Testis (tissue), 3 donors: ENCODE data around the gene SLC18A2. TPM values are rescaled to one million over a fixed set of nuclear protein-coding genes. Genes with fewer than 3 reads are reported as not detected.
A peak's percentile ranks its signal among the peaks of the same experiment; 100 is the strongest.

Experiments used
- DNase-seq: peaks from one replicate; pipeline ENCODE4 v3.0.0-alpha.2; 2019
- H3K27ac ChIP-seq, 2 donors: fragments of 200-600 bp; sonication (generic); one replicate each; pipeline ENCODE4 v1.5.1; 2019
- H3K27me3 ChIP-seq: fragments of 200-600 bp; sonication (generic); one replicate; pipeline ENCODE4 v1.5.1; 2019
- H3K36me3 ChIP-seq: fragments of 200-600 bp; sonication (generic); one replicate; pipeline ENCODE4 v1.5.1; 2017; ENCODE audit warnings: low read depth; ENCODE audit errors: missing control alignments
- H3K4me1 ChIP-seq: fragments of 200-600 bp; sonication (generic); one replicate; pipeline ENCODE4 v1.5.1; 2019
- H3K4me3 ChIP-seq, 2 donors: fragments of 200-600 bp; sonication (generic); one replicate each; pipeline ENCODE4 v1.5.1; 2017 to 2019
- H3K9me3 ChIP-seq: fragments of 200-600 bp; sonication (generic); one replicate; pipeline ENCODE4 v1.5.1; 2017
- POLR2A ChIP-seq: fragments of 450-650 bp; IDR thresholded peaks from one replicate; pipeline ENCODE4 v1.6.1; 2017; ENCODE audit warnings: antibody characterized with exemption, mild to moderate bottlenecking, moderate library complexity
- WGBS, 2 donors: methylation state at CpG; one replicate each; pipeline ENCODE4 v1.1.5; 2018; 5-methylcytosine and 5-hydroxymethylcytosine counted together
- intact Hi-C: fragments of 100-400 bp; cut with DNase I; formaldehyde crosslinking; loops from one replicate; pipeline ENCODE4 v1.15.1; 2023; ENCODE audit warnings: low total_unique reads
- polyA plus RNA-seq: library from polyadenylated mRNA; stranded (reverse); fragments of 350-450 nt; fragmentation: Illumina TruSeq; extraction: RNeasy Lipid Tissue Mini Kit (QIAGEN cat#74804); gene quantifications from one replicate; pipeline ENCODE4 v1.2.3, GENCODE V29; 2014; ENCODE audit warnings: low read depth, low replicate concordance; ENCODE audit not compliant: insufficient read depth
- total RNA-seq, 2 donors: library from RNA; depleted of rRNA; stranded (reverse); fragments of >200 nt; gene quantifications; one replicate each; pipeline ENCODE4 v1.2.3, GENCODE V29; 2016
- TF ChIP-seq, protein P1 (sequence below), 3 experiments: fragments of 450-650 bp in 2 of 3; fragments of 200-600 bp in 1 of 3; sonication (generic) in 1 of 3; IDR thresholded peaks; one replicate each; pipeline ENCODE4 v1.5.1; 2016 to 2019; ENCODE audit warnings: antibody characterized with exemption in 3 of 3, mild to moderate bottlenecking in 2 of 3, moderate library complexity in 1 of 3

Gene SLC18A2
- total and polyA plus RNA-seq, 3 donors from 2014 or later = 1.9 to 2.4 (median 2.0) TPM

DNA sequence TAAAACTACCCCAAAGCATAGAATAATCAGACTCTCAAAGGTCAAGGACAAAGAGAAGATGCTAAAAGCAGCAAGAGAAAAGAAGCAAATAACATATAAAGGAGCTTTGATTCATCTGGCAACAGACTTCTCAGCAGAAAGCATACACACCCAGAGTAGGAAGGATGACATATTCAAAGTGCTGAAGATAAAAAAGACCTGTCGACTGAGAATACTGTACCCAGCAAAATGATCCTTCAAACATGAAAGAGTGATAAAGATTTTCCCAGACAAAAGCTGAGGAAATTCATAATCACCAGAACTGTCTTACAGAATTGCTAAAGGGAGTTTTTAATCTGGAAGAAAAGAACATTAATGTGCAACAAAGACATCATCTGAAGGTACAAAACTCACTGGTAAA, 28.7 kb upstream of the SLC18A2 start:
- Histone ChIP-seq H3K9me3 (no peaks in the 10 kb centered on the region), H3K4me1 (peaks cover 3% of the 10 kb centered on the region), H3K36me3 (no peaks in the 10 kb centered on the region), H3K27me3 (no peaks in the 10 kb centered on the region), H3K27ac (no peak overlapping the region), H3K4me3 (no peak overlapping the region)
- no peak for TF ChIP-seq POLR2A
- TF ChIP-seq, protein P1, sequence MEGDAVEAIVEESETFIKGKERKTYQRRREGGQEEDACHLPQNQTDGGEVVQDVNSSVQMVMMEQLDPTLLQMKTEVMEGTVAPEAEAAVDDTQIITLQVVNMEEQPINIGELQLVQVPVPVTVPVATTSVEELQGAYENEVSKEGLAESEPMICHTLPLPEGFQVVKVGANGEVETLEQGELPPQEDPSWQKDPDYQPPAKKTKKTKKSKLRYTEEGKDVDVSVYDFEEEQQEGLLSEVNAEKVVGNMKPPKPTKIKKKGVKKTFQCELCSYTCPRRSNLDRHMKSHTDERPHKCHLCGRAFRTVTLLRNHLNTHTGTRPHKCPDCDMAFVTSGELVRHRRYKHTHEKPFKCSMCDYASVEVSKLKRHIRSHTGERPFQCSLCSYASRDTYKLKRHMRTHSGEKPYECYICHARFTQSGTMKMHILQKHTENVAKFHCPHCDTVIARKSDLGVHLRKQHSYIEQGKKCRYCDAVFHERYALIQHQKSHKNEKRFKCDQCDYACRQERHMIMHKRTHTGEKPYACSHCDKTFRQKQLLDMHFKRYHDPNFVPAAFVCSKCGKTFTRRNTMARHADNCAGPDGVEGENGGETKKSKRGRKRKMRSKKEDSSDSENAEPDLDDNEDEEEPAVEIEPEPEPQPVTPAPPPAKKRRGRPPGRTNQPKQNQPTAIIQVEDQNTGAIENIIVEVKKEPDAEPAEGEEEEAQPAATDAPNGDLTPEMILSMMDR (IDR thresholded peaks at IDR 0.05) = no peak
- WGBS, 2 donors = 78 to 82% methylated on average over 1 of the region's 1 CpG
- no peak for DNase-seq
- intact Hi-C loops = no loop called here

DNA sequence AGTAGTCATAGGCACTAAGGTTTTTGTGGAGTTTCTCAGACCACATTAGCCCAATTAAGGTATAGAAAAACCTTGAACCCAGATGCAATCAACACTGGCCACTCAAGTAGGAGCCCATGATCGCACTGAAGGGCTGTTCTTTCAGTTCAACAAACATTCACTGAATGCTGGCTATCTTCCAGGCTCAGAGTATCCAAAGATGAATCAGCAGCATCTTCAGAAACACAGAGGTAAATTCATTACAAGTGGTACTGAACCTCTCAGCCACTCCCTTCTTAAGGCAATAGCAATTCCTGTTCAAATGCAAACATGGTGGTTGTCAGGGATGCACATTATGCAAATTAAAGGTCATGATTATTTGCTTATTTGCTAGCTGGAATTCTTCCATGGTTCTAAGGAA, 26.5 kb upstream of the SLC18A2 start:
- TF ChIP-seq, protein P1 (IDR thresholded peaks at IDR 0.05) = no peak
- TF ChIP-seq POLR2A = no peak
- Histone ChIP-seq H3K4me3 (no peak overlapping the region), H3K27me3 (no peaks in the 10 kb centered on the region), H3K4me1 (peaks cover 3% of the 10 kb centered on the region), H3K36me3 (no peaks in the 10 kb centered on the region), H3K27ac (no peak overlapping the region), H3K9me3 (no peaks in the 10 kb centered on the region)
- intact Hi-C loops = no loop called here
- 63 to 64% methylated on average over 1 of the region's 1 CpG for WGBS, 2 donors
- no peak for DNase-seq

DNA sequence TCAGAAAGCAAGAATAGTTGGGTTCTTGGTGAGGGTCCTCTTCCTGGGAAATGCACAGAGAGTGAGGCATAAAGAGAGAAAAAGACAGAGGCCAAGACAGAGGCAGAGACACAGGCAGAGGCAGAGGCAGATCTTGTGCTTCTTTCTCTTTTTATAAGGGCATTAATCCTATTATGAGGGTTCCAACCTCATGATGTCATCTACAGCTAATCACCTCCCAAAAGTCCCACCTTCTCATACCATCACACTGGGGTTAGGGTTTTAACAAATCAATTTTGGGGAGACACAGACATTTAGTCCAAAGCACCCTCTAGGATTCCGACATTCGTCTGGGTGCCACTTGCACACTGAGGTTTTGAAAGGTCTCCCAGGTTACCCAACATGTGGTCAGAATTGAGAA, 25.8 kb upstream of the SLC18A2 start:
- TF ChIP-seq, protein P1 (IDR thresholded peaks at IDR 0.05) = no peak
- TF ChIP-seq POLR2A = no peak
- no peaks in the 10 kb centered on the region for H3K36me3 ChIP-seq
- no peaks in the 10 kb centered on the region for H3K9me3 ChIP-seq
- WGBS, 2 donors = 75 to 85% methylated on average over 2 of the region's 2 CpGs
- H3K27me3 ChIP-seq = no peaks in the 10 kb centered on the region
- H3K27ac ChIP-seq = no peak overlapping the region
- no peak overlapping the region for H3K4me3 ChIP-seq
- DNase-seq = no peak
- intact Hi-C loops = no loop called here
- peaks cover 3% of the 10 kb centered on the region for H3K4me1 ChIP-seq

DNA sequence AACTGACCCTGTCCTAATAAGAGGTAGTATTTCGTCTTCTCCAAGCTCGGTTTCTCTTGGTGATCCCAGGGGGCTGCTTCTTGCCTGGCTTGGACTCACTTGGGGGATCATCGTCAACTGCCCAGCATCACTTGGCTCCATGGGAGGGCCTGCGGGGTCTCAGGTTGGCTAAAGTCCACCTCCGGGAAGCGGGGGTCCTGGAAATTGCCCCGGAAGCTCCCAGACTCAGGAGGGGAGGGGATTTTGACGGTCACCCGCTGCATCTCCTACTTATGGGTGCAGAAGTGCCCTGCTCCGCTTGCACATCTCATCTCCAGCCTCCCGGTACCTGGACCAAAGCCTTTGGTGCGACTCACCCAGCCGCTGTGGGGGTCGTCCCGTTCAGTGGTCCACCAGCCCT, 24.9 kb upstream of the SLC18A2 start:
- intact Hi-C loops = no loop called here
- Histone ChIP-seq H3K36me3 (no peaks in the 10 kb centered on the region), H3K4me3 (peak overlapping the region; percentile 27 to 48), H3K27ac (no peak overlapping the region), H3K4me1 (peaks cover 3% of the 10 kb centered on the region), H3K9me3 (no peaks in the 10 kb centered on the region), H3K27me3 (no peaks in the 10 kb centered on the region)
- no peak for TF ChIP-seq POLR2A
- TF ChIP-seq, protein P1 (IDR thresholded peaks at IDR 0.05) = no peak
- 26 to 49% methylated on average over 7 to 14 of the region's 15 CpGs for WGBS, 2 donors
- no peak for DNase-seq

DNA sequence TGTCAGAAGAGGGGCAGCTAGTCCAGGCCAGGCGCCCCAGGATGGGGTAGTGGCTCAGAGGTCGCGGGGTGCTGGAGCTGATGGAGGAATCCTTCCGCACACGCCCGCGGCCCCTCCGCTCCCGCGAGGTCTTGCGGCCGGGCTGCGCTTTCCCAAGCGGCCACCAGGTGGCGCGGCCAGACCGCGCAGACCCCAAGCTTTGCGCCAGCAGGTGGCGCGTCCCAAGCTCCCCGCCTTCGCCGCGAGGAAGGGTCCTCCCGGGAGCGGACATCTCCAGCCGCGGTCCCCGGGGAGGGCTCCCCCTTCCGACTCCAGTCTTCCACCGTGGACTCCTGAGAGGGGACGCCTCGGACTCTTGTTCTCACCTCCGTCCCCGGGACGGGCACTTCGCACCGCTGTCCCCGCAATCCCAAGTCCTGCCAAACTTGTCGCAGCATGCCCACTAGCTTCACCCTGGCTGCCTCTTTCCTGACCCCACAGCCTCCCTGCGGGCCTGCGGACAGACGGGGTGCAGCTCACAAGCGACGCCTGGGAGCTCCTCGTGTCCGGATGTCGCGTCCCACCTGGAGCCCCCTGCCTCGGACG, 24.2 kb upstream of the SLC18A2 start:
- Histone ChIP-seq H3K27ac (no peak overlapping the region), H3K4me1 (peaks cover 3% of the 10 kb centered on the region), H3K9me3 (no peaks in the 10 kb centered on the region), H3K4me3 (peak overlapping the region; percentile 27 to 48), H3K36me3 (no peaks in the 10 kb centered on the region), H3K27me3 (no peaks in the 10 kb centered on the region)
- intact Hi-C loops = no loop called here
- 1% methylated on average over 15 to 46 of the region's 52 CpGs for WGBS, 2 donors
- DNase-seq = peak; percentile 76
- TF ChIP-seq, protein P1 (IDR thresholded peaks at IDR 0.05) = peak; percentile 99 to 100 (median 99)
- TF ChIP-seq POLR2A = no peak
